GM18873 (cell line): ENCODE data around the gene SCYL3.
"Not testable (repeated sequence)": the region's sequence is repeated elsewhere in the genome, so short reads cannot be mapped to it uniquely, and the experiment has no call there.

ENCODE experiments used
- ATAC-seq: cut with Tn5 transposase; IDR thresholded peaks from one replicate; pipeline ENCODE4 v1.9.1; 2021; ENCODE audit warnings: mild to moderate bottlenecking, moderate library complexity, moderate number of reproducible peaks; ENCODE audit not compliant: unreplicated experiment, low FRiP score

Gene SCYL3

DNA sequence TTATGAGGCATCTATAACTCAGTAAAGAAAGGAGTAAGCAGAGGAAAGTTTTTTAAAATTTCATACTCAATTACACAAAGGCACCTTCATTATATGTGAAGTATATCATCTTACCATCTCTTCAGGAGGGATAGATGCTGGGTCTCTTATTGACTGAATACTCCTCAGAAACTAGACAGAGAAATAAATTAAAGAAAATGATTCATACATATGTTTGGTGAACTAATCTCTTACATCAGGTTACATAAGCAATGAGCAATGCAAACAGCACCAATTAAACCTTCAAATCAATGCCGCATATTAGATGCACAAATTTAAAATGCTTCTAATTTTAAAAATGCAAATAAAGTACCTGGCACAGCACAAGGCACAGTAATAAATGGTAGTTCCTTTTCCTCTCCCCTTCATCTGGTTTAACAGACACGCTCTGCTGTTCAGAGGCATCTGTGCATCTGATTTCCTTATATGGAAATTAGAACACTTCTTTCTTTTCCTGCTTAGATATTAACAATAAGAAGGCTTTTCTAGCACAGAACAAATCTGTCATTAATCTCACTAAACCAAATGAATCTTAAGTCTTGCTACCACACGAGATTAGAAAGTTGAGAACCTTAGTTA, 20.0 kb downstream of the SCYL3 start:
- no peak for ATAC-seq

- ATAC-seq, result no peak
These were observed 20.8 kb downstream of the SCYL3 start for GRCh38 chr1:169872906-169873305.

- not testable (repeated sequence) for ATAC-seq
These were observed 21.7 kb downstream of the SCYL3 start for GRCh38 chr1:169871988-169872387.

DNA sequence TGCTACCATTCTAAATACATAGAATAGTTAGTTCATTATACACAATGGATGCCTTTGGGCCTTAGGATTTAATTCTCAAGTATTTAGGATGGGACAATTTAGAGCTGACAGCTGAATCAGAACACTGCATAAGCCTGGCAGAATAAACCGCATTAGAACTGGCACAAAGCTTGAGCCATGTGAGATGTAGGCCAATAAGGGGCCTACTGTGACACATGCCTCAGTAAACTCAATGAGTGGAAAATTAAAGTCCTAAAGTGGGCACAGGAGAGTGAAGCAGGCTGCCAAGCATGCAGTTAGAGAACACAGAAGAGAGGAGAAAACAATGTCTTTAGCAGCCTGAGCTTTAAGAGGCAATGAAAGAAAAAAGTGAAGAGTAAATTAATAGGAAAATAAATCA, 24.3 kb downstream of the SCYL3 start:
- ATAC-seq, result no peak

GRCh38 chr1:169868978-169869377, 24.7 kb downstream of the SCYL3 start:
- ATAC-seq, result no peak

- ATAC-seq, result no peak
These were observed 26.6 kb downstream of the SCYL3 start for GRCh38 chr1:169867012-169867675.

- no peak for ATAC-seq
These were observed 27.1 kb downstream of the SCYL3 start for GRCh38 chr1:169866577-169866976.

DNA sequence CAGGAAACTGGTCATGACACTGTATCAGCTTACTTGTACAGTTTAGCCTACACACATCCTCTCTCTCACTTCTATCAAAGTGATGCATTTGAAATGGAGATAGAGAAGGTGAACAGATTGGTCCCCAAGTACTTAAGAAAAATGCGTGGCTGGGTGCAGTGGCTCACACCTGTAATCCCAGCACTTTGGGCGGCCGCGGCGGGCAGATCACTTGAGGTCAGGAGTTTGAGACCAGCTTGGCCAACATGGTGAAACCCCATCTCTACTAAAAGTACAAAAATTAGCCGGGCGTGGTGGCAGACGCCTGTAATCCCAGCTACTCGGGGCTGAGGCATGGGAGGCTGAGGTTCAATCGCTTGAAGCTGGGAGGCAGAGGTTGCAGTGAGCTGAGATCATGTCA, 29.2 kb downstream of the SCYL3 start:
- ATAC-seq, result not testable (repeated sequence)

- no peak for ATAC-seq
These were observed 32.9 kb downstream of the SCYL3 start for GRCh38 chr1:169860750-169861149.

DNA sequence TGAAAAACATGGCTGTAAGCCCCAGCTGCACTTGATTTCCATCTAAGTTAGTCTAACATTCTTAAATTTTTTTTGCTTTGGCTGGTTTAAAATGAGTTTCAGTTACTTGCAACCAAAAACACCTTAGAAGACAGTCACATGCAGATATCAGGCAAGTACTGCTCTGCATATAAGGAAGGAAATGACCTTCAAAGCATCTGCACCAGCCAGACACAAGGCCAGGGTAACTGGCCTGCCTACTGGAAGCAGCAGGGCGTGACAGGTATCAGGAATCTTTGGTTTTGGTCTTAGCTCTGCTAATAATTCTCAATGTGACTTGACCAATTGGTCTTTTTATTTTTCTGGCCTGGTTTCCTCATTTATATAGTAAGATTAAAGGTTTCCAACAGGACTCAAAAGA, 33.5 kb downstream of the SCYL3 start:
- ATAC-seq, result no peak

DNA sequence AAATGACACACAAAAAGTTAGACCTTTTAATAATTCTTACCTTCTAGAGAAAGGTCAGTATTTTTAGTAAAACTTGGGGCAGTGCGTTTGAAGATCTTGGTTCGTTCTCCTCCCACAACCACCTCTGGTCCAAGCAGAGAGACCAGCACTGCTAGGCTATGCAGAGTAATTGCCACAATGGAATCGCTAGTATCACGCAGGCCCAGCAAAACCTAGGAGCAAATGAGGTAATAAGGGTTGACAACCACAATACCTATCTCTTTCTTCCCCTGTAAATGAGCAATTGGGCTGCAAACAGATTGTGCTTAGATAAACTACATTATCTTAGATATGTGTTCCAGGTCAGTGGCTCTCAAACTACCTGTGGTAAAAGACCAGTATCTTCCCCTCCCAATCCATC, 34.7 kb downstream of the SCYL3 start:
- no peak for ATAC-seq

- no peak for ATAC-seq
These were observed 35.2 kb downstream of the SCYL3 start for GRCh38 chr1:169858467-169858866.

DNA sequence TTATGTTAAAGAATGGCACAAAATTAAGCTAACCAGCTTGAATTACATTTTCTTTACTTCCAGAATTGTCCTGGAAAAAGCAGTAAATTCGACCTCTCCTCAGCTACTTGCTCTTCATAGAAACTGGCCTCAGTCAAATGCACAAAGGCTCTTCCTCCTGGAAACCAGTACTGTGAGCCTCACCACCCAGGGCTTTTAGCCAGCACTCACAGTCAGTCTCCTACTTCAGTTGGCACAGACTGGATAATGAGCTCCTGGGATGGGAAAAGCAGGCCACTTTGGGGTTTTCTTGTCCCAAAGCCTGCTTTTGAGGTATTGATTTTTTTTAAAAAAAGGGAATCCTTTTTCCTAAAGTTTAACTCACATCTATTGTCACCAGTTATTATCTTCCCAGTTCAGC, 40.4 kb downstream of the SCYL3 start:
- ATAC-seq, result no peak

- ATAC-seq, result no peak
These were observed 44.2 kb downstream of the SCYL3 start for GRCh38 chr1:169849346-169850022.

DNA sequence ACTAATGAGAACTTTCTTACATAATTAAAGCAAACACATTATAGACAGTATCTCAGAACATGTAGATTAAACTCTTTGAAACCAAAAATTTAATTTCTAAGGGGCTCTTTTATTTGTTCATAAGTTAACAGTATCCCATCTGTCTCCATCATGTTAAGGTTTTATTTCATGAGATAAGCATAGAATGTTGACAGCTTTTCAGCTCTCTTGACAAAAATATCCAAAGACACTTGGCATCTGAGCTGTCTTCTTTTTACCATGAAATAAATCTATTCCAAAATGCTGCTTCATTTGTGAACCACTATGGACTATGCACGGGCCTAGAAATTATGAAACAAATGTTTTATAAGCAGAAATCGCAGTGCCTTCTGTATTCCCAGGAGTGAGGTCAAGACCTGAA, 45.2 kb downstream of the SCYL3 start:
- ATAC-seq, result no peak

DNA sequence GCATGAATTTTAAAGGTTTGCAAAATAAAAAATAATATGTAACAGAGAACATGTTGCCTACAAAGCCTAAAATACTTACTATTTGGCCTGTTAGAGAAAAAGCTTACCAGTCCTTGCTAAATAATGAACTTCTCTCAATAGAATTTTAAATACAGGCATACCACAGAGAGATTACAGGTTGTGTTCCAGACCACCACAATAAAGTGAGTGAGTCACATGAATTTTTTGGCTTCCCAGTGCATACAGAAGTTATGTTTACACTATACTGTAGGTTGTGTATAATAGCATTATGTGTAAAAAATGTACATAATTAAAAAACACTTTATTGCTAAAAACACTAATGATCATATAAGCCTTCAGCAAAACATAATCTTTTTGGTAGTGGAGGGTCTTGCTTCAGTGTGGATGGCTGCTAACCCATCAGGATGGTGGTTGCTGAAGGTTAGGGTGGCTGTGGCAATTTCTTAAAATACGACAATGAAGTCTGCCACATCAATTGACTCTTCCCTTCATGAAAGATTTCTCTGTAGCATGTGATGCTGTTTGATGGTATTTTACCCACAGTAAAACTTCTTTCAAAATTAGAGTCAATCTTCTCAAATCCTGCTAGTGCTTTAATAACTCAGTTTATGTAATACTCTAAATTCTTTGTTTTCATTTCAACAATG, 48.6 kb downstream of the SCYL3 start:
- no peak for ATAC-seq

GRCh38 chr1:169838942-169839341, 54.8 kb downstream of the SCYL3 start:
- no peak for ATAC-seq

DNA sequence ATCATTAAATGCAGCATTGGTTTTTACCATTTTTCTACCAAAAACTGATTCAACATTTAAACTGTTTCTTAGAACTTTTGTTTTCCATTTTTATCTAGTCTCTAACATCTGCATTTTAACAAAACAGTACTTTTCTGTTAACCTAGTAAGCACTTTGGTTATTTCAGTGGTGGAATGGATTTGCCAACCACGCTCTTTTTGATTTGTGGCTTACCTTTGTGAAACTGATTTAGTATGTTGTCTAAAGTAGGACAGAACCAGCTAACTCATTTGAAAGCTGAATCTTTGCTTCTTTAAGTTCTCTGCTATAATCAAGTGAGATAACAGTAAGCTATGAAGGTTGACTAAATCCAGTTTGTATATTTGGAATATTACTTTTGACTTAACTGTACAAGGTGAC, 57.5 kb downstream of the SCYL3 start:
- ATAC-seq, result no peak

DNA sequence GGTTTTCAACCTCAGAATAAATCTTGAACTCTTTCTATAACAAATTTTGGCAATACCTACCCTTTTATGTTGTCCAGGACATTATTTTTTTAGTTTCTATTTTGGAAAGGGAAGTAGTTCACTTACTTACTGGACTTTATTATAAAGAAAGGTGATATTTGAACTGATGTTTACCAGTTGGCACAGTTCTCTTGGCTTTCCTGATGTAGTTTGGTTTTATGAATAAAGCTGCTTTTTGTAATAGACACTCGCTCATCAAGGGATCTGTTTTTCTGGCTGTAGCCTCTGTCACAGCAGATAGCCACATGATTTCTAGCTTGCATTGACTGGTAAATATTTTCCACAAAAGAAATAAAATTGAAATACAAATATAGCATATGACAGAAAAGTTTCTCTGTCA, 58.0 kb downstream of the SCYL3 start:
- ATAC-seq, result no peak

DNA sequence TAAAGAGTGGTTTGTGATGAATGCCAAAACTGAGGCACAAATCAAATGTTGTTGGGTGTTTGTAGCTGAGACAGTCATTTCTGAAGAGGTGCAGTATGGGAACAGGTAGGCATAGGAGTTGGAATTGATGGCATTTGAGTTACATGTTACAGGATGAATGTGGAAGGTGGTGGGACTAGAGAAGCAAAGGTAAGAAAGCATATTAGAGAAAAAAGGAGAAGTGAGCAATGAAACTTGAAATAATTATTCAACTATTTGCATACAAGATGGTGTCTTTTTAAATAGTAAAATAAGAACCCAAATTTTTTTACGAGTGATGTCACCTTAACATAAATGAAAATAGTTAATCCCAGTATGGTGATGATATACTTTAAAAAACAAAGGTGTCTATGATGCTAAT, 58.8 kb downstream of the SCYL3 start:
- ATAC-seq, result no peak

GRCh38 chr1:169833179-169833901, 60.4 kb downstream of the SCYL3 start:
- no peak for ATAC-seq
